Measurements from ENCODE around the gene GLMP.

Gene GLMP

DNA sequence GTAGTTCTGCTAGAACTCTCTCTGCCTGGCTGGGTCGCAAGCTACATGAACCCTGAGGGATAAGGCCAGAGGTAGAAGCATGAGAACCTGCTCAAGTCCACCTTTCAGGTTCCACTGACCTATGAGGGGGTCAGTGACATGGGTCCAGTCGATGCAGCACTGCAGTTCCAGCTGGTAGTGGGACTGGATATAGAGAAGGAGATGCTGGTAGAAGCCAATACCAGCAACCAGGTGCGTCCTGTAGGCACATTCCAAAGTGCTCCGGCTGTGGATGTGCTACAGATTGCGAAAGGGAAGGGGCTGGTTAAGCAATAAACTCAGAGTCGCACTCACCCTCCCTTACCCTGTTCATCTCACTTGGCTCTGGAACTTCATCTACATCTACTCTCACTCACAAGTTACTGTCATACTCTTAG is 18.5 kb downstream of the GLMP start:
- peaks cover 40% of the 10 kb centered on the region; the same call in 1 of the 2 replicates for H3K36me3 ChIP-seq (ENCODE audit: control insufficient read depth, insufficient read depth, low read length)
- whole genome bisulfite sequencing (ENCODE audit: insufficient coverage, insufficient read length) = no CpG with 5 or more reads among the region's 6 CpGs
- no peak overlapping the region for H3K27ac ChIP-seq (ENCODE audit: low read length)
- H3K9me3 ChIP-seq (ENCODE audit: control insufficient read depth, insufficient read depth, low read length) = no peaks in the 10 kb centered on the region
- no peaks in the 10 kb centered on the region for H3K27me3 ChIP-seq (ENCODE audit: control insufficient read depth, insufficient read depth, low read length)
- DNase-seq (ENCODE audit: low read depth, low spot score) = no peak
- H3K4me1 ChIP-seq (ENCODE audit: control insufficient read depth, insufficient read depth, low read length) = no peaks in the 10 kb centered on the region
- no peak overlapping the region for H3K4me3 ChIP-seq (ENCODE audit: low read length)

DNA sequence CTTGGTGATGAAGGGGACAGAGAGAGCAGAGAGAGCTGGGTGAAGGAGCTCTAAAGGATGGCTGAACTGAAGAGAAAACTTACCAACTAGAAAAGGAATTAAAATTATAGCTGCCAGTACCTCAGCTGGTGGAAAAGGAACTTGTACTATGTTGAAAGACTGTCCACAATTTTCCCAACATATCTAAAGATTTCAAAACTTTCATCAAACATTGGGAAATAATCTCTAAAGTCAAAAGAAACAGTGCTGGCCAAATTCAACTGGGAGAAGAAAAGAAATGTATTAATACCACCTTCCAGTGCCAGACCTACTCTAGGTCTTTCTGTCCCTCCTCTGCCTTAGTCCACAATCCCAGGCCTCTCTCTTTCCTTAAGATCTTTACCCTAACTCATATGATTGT is 18.9 kb downstream of the GLMP start:
- Histone ChIP-seq H3K4me3 (ENCODE audit: low read length) (no peak overlapping the region), H3K36me3 (ENCODE audit: control insufficient read depth, insufficient read depth, low read length) (peaks cover 41% of the 10 kb centered on the region; the same call in 1 of the 2 replicates), H3K9me3 (ENCODE audit: control insufficient read depth, insufficient read depth, low read length) (no peaks in the 10 kb centered on the region), H3K4me1 (ENCODE audit: control insufficient read depth, insufficient read depth, low read length) (no peaks in the 10 kb centered on the region), H3K27ac (ENCODE audit: low read length) (no peak overlapping the region), H3K27me3 (ENCODE audit: control insufficient read depth, insufficient read depth, low read length) (no peaks in the 10 kb centered on the region)
- no peak for DNase-seq (ENCODE audit: low read depth, low spot score)

DNA sequence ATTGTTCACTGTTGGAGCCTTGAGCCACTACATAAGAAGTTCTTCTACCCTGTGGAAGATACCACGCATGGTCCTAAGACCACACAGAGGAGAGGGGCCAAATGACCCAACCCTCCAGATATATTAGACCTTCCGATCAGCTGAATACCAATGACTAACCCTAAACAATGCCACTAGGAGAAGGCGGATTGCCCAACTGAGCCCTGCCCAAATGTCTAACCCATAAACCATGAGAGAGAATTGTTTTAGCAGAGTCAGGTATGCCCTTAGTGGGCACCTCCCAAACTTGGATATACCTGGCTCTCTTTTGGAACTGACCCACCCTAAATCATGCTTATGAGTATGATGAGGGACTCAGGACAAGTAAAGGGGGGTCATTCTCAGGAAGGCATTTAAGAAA is 25.2 kb downstream of the GLMP start:
- WGBS (ENCODE audit: insufficient coverage, insufficient read length) = no CpG with 5 or more reads among the region's 3 CpGs
- Histone ChIP-seq H3K27me3 (ENCODE audit: control insufficient read depth, insufficient read depth, low read length) (no peaks in the 10 kb centered on the region), H3K4me1 (ENCODE audit: control insufficient read depth, insufficient read depth, low read length) (no peaks in the 10 kb centered on the region), H3K9me3 (ENCODE audit: control insufficient read depth, insufficient read depth, low read length) (no peaks in the 10 kb centered on the region), H3K27ac (ENCODE audit: low read length) (no peak overlapping the region), H3K36me3 (ENCODE audit: control insufficient read depth, insufficient read depth, low read length) (peaks cover 48% of the 10 kb centered on the region), H3K4me3 (ENCODE audit: low read length) (no peak overlapping the region)
- DNase-seq (ENCODE audit: low read depth, low spot score) = no peak

DNA sequence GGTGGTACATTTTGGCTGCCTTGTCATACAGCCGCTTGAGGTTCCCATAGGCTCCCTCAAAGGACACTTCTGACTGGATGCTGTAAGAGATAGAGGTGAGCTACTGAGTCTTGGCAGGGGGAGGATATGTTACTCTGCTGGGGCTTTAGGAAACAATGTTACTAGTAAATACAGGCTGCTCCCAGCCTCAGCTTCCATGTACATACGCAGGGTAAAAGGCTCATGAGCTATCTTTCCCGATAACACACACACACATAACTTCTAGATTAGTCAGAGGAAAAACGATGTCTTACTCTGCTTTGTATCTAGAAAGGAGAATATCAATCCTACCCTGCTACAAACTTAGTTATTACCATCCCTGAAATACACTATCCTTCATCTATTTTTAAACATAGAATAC is 27.1 kb downstream of the GLMP start:
- DNase-seq (ENCODE audit: low read depth, low spot score) = no peak
- H3K4me3 ChIP-seq (ENCODE audit: low read length) = no peak overlapping the region
- no peaks in the 10 kb centered on the region for H3K27me3 ChIP-seq (ENCODE audit: control insufficient read depth, insufficient read depth, low read length)
- peaks cover 48% of the 10 kb centered on the region for H3K36me3 ChIP-seq (ENCODE audit: control insufficient read depth, insufficient read depth, low read length)
- H3K9me3 ChIP-seq (ENCODE audit: control insufficient read depth, insufficient read depth, low read length) = no peaks in the 10 kb centered on the region
- H3K4me1 ChIP-seq (ENCODE audit: control insufficient read depth, insufficient read depth, low read length) = no peaks in the 10 kb centered on the region
- no CpG with 5 or more reads among the region's 4 CpGs for WGBS (ENCODE audit: insufficient coverage, insufficient read length)
- no peak overlapping the region for H3K27ac ChIP-seq (ENCODE audit: low read length)

DNA sequence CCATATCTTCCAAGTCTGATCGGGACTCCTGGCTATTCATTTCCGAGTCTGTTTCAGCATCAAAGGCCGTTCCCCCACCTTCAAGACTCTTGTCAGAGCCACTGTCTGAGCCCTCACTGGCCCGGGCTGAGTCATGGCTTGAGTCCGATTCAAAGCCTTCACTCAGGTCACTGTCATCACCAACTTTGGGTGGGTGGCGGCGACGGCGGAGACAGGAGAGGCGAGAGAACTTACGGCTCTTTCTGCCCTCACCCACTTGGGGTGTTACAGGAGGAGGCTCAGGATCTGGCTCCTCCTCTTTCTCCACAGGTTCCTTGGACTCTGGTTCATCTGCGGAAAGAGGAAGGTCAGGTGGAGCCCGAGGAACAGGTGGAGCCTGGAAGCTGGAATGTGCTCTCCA is 29.4 kb downstream of the GLMP start:
- H3K4me1 ChIP-seq (ENCODE audit: control insufficient read depth, insufficient read depth, low read length) = no peaks in the 10 kb centered on the region
- no peaks in the 10 kb centered on the region; the same call in 1 of the 2 replicates for H3K27me3 ChIP-seq (ENCODE audit: control insufficient read depth, insufficient read depth, low read length)
- WGBS (ENCODE audit: insufficient coverage, insufficient read length) = no CpG with 5 or more reads among the region's 13 CpGs
- H3K4me3 ChIP-seq (ENCODE audit: low read length) = no peak overlapping the region
- H3K36me3 ChIP-seq (ENCODE audit: control insufficient read depth, insufficient read depth, low read length) = peaks cover 49% of the 10 kb centered on the region
- no peak overlapping the region for H3K27ac ChIP-seq (ENCODE audit: low read length)
- DNase-seq (ENCODE audit: low read depth, low spot score) = no peak
- no peaks in the 10 kb centered on the region for H3K9me3 ChIP-seq (ENCODE audit: control insufficient read depth, insufficient read depth, low read length)

DNA sequence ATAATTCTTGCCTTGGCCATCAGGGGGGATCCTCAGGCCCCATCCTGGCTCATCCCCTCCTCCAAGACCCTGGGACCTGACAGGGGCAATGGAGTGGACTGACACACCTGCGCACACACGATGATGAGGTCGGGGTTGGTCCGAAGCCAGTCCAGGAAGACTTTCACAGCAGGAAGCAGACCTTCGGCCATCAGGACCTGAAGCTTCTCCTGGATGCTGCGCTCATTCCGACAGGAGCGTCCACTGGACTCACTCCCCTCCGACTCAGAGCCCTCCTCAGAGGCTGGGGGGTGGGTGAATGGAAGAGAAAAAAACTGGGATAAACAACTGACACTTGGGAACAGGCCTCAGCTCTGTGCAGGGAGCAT is 32.2 kb downstream of the GLMP start:
- no peaks in the 10 kb centered on the region for H3K4me1 ChIP-seq (ENCODE audit: control insufficient read depth, insufficient read depth, low read length)
- no peaks in the 10 kb centered on the region for H3K9me3 ChIP-seq (ENCODE audit: control insufficient read depth, insufficient read depth, low read length)
- no peaks in the 10 kb centered on the region; the same call in 1 of the 2 replicates for H3K27me3 ChIP-seq (ENCODE audit: control insufficient read depth, insufficient read depth, low read length)
- no peak for DNase-seq (ENCODE audit: low read depth, low spot score)
- WGBS (ENCODE audit: insufficient coverage, insufficient read length) = no CpG with 5 or more reads among the region's 9 CpGs
- peaks cover 67% of the 10 kb centered on the region for H3K36me3 ChIP-seq (ENCODE audit: control insufficient read depth, insufficient read depth, low read length)
- H3K27ac ChIP-seq (ENCODE audit: low read length) = no peak overlapping the region
- H3K4me3 ChIP-seq (ENCODE audit: low read length) = no peak overlapping the region

DNA sequence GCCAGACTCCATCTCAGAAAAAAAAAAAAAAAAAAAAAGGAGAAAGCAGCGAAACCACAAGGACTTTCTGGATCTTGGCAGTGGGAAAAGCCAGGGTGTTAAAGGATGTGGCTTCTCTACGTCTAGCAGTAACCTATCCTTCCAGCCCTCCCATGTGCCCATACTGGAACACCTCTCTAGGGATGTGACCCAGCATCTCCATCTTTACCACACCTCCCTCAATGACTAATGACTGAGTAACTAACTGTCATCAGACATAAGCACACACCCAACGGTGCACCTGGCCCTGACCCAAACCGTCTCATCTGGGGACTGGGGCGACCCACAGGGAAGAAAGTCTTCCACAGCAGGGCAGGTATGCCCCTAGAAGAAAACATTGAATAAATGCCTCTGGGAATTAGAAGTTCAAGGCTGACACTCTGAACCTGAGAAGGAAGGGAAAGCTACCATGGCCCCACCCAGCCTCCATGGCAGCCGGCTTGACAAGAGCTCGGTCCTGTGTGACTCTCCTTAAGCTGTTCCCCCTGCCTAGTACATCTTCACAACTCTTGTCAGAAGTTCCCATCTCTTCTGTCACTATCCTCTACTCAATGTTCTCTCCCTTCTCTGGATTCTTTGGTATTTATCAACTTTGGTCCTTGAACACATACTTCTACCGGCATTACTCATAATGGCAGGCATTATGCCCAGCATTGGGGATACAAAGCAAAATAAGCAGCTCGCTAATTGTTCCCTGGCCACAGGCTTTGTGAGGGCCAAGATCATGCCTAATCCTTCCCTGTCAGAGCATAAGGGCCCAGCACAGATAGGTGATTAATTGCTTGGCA is 32.8 kb downstream of the GLMP start:
- Histone ChIP-seq H3K9me3 (ENCODE audit: control insufficient read depth, insufficient read depth, low read length) (no peaks in the 10 kb centered on the region), H3K4me1 (ENCODE audit: control insufficient read depth, insufficient read depth, low read length) (no peaks in the 10 kb centered on the region), H3K27ac (ENCODE audit: low read length) (no peak overlapping the region), H3K36me3 (ENCODE audit: control insufficient read depth, insufficient read depth, low read length) (peaks cover 66% of the 10 kb centered on the region), H3K4me3 (ENCODE audit: low read length) (no peak overlapping the region), H3K27me3 (ENCODE audit: control insufficient read depth, insufficient read depth, low read length) (no peaks in the 10 kb centered on the region; the same call in 1 of the 2 replicates)
- DNase-seq (ENCODE audit: low read depth, low spot score) = no peak
- WGBS (ENCODE audit: insufficient coverage, insufficient read length) = no CpG with 5 or more reads among the region's 9 CpGs

DNA sequence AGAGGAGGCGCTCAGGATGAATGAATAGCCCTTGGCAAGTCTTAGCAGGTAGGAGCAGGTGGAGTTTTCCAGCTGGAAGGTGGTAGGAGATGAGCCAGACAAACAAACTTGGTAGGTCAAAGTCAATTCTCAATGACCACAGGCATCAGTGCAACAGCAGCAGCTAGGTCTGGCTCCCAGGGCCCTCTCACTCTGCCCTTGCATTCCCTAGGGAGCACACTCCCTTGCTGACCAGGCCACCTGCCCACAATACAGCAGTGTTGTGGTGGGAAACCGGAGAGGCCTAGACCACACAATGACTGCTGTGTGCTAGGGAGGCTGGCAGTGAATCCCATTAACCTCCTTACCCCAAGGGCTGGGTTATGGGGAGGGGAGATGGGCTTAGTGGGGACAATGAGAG is 34.6 kb downstream of the GLMP start:
- DNase-seq (ENCODE audit: low read depth, low spot score) = no peak
- peaks cover 61% of the 10 kb centered on the region for H3K36me3 ChIP-seq (ENCODE audit: control insufficient read depth, insufficient read depth, low read length)

DNA sequence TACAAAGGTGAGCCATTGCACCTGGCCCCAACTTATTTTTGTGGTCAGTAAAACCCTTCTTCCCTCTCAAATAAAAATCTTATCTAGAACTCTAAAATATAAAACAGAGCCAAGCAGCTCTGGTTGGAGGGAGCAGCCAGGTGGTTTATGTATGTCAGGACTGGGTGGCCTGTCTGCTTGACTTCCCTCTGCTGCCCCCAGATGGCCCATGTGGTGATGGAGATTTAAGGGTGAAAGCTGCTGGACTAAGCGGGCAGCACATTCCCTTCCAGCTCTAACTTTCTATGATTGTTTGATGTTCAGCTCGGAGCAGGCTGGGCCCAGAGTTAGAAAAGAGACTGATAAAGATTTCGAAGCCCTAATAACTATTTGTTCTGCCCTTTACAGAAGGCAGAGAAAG is 35.7 kb downstream of the GLMP start:
- WGBS (ENCODE audit: insufficient coverage, insufficient read length) = no CpG with 5 or more reads among the region's 3 CpGs
- no peak overlapping the region for H3K27ac ChIP-seq (ENCODE audit: low read length)
- peaks cover 52% of the 10 kb centered on the region for H3K36me3 ChIP-seq (ENCODE audit: control insufficient read depth, insufficient read depth, low read length)

More for the DNA sequence above, 34.6 kb downstream of the GLMP start:
- no peaks in the 10 kb centered on the region; the same call in 1 of the 2 replicates for H3K27me3 ChIP-seq (ENCODE audit: control insufficient read depth, insufficient read depth, low read length)
- H3K27ac ChIP-seq (ENCODE audit: low read length) = no peak overlapping the region
- no CpG with 5 or more reads among the region's 2 CpGs for WGBS (ENCODE audit: insufficient coverage, insufficient read length)
- no peak overlapping the region for H3K4me3 ChIP-seq (ENCODE audit: low read length)
- no peaks in the 10 kb centered on the region for H3K4me1 ChIP-seq (ENCODE audit: control insufficient read depth, insufficient read depth, low read length)
- no peaks in the 10 kb centered on the region for H3K9me3 ChIP-seq (ENCODE audit: control insufficient read depth, insufficient read depth, low read length)

DNA sequence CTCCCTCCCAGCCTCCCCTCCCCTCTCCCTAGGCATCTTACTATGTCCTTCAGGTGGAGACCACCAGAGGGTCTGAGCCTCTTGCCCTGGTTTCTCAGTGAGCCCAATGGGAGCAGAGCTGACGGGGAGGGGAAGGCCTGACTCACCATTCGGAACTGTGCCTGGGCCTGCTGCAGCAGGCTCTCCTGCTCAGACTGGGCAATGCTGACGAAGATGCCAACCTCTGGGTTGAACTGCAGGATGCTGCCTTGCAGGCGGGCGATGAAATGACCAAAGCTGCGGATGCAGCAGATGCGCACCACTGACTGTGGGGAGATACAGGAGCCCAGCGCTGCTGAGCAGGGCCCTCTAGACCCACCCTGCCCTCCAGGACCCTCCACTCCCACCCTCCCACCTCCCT is 36.6 kb downstream of the GLMP start:
- WGBS (ENCODE audit: insufficient coverage, insufficient read length) = no CpG with 5 or more reads among the region's 8 CpGs
- Histone ChIP-seq H3K4me3 (ENCODE audit: low read length) (no peak overlapping the region), H3K36me3 (ENCODE audit: control insufficient read depth, insufficient read depth, low read length) (peaks cover 51% of the 10 kb centered on the region), H3K4me1 (ENCODE audit: control insufficient read depth, insufficient read depth, low read length) (no peaks in the 10 kb centered on the region), H3K27ac (ENCODE audit: low read length) (no peak overlapping the region), H3K27me3 (ENCODE audit: control insufficient read depth, insufficient read depth, low read length) (no peaks in the 10 kb centered on the region; the same call in 1 of the 2 replicates), H3K9me3 (ENCODE audit: control insufficient read depth, insufficient read depth, low read length) (no peaks in the 10 kb centered on the region)
- no peak for DNase-seq (ENCODE audit: low read depth, low spot score)

More for the DNA sequence above, 35.7 kb downstream of the GLMP start:
- H3K4me3 ChIP-seq (ENCODE audit: low read length) = no peak overlapping the region
- no peak for DNase-seq (ENCODE audit: low read depth, low spot score)
- no peaks in the 10 kb centered on the region for H3K4me1 ChIP-seq (ENCODE audit: control insufficient read depth, insufficient read depth, low read length)
- H3K27me3 ChIP-seq (ENCODE audit: control insufficient read depth, insufficient read depth, low read length) = no peaks in the 10 kb centered on the region; the same call in 1 of the 2 replicates
- H3K9me3 ChIP-seq (ENCODE audit: control insufficient read depth, insufficient read depth, low read length) = no peaks in the 10 kb centered on the region

DNA sequence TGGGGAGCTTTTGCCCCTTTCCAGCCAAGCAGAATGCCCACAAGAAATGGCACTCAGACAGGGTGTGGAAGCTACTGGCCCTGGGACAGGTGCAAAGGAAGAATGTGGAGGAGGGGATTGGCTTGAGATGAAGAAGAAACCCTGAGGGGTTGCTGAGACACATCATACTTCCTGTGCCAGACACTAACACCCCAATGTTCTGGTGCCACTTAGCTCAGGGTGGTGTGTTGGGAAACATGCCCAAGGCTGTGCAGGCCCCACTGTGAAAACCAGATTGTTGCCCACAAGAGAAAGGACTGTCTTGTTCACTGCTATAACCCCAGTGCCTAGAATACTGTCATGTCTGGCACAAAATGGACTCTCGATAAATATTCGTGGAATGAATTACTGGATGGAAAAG is 37.8 kb downstream of the GLMP start:
- H3K4me1 ChIP-seq (ENCODE audit: control insufficient read depth, insufficient read depth, low read length) = no peaks in the 10 kb centered on the region
- WGBS (ENCODE audit: insufficient coverage, insufficient read length) = no CpG with 5 or more reads among the region's 2 CpGs
- no peak for DNase-seq (ENCODE audit: low read depth, low spot score)
- no peaks in the 10 kb centered on the region for H3K9me3 ChIP-seq (ENCODE audit: control insufficient read depth, insufficient read depth, low read length)
- peaks cover 53% of the 10 kb centered on the region for H3K36me3 ChIP-seq (ENCODE audit: control insufficient read depth, insufficient read depth, low read length)
- no peak overlapping the region for H3K4me3 ChIP-seq (ENCODE audit: low read length)
- H3K27me3 ChIP-seq (ENCODE audit: control insufficient read depth, insufficient read depth, low read length) = no peaks in the 10 kb centered on the region; the same call in 1 of the 2 replicates
- H3K27ac ChIP-seq (ENCODE audit: low read length) = no peak overlapping the region

Measured in iPS DF 6.9 (cell line).